Left colon (tissue), 2 donors: ENCODE data around the gene DGKH. TPM values are rescaled to one million over a fixed set of nuclear protein-coding genes. Genes with fewer than 3 reads are reported as not detected.
A peak's percentile ranks its signal among the peaks of the same experiment; 100 is the strongest.
"Not testable (repeated sequence)": the region's sequence is repeated elsewhere in the genome, so short reads cannot be mapped to it uniquely, and the experiment has no call there.

Experiments
- ATAC-seq: fragments of 200-7000 bp; cut with Tn5 transposase; one replicate; pipeline ENCODE4 v1.9.1; 2020; ENCODE audit warnings: mild to moderate bottlenecking, moderate library complexity
- DNase-seq, 2 donors: peaks; one replicate each; pipeline ENCODE4 v3.0.0-alpha.2; 2020
- intact Hi-C, 2 donors: fragments of 100-400 bp; cut with DNase I in 1 of 2; cut with micrococcal nuclease in 1 of 2; formaldehyde crosslinking; loops; one replicate each; pipeline versions ENCODE4 v1.11.2 to v1.14.0; 2022; cut with DNase I, micrococcal nuclease
- total RNA-seq, 2 donors: library from RNA; stranded (reverse); fragmentation: NEBNext Ultra II Directional; extraction: Animal tissue kit (Norgen Biotek cat#: 25700); gene quantifications; one replicate each; pipeline ENCODE4 v1.2.1, GENCODE V29; 2021
- donor health status: DM: no; HTN: no; CAD: no.
- donor health status: DM: yes; HTN: yes; CAD: no.

Gene DGKH
- total RNA-seq, 2 donors from 2014 or later, result 16.8 to 22.3 TPM

GRCh38 chr13:42129033-42129432 lies 80.6 kb downstream of the DGKH start:
- no peak for ATAC-seq
- DNase-seq, result no peak
- intact Hi-C loops, result no loop called here

- ATAC-seq, result no peak
- DNase-seq, result no peak
- intact Hi-C loops, result no loop called here
These were observed 88.1 kb downstream of the DGKH start for GRCh38 chr13:42136518-42136917.

GRCh38 chr13:42137856-42138537 lies 89.5 kb downstream of the DGKH start:
- intact Hi-C loops, result no loop called here
- DNase-seq (no peak), ATAC-seq (no peak)

- ATAC-seq (no peak), DNase-seq (no peak)
- intact Hi-C loops, result no loop called here
These were observed 92.0 kb downstream of the DGKH start for GRCh38 chr13:42140494-42140893.

GRCh38 chr13:42141052-42141451 lies 92.6 kb downstream of the DGKH start:
- ATAC-seq, DNase-seq, intact Hi-C loops: not testable (repeated sequence)

- ATAC-seq (no peak), DNase-seq (no peak)
- intact Hi-C loops, result no loop called here
These were observed 97.9 kb downstream of the DGKH start for GRCh38 chr13:42146359-42146758.

GRCh38 chr13:42148538-42148937 lies 100.1 kb downstream of the DGKH start:
- DNase-seq (no peak), ATAC-seq (no peak)
- intact Hi-C loops, result no loop called here

GRCh38 chr13:42149136-42149535 lies 100.7 kb downstream of the DGKH start:
- ATAC-seq (no peak), DNase-seq (no peak)
- intact Hi-C loops, result no loop called here

- ATAC-seq (no peak), DNase-seq (no peak)
- intact Hi-C loops, result no loop called here
These were observed 103.3 kb downstream of the DGKH start for GRCh38 chr13:42151781-42152180.

GRCh38 chr13:42152495-42152894 lies 104.0 kb downstream of the DGKH start:
- ATAC-seq, result no peak
- DNase-seq, result no peak
- intact Hi-C loops, result no loop called here

- ATAC-seq (peak; percentile 48), DNase-seq (no peak)
- intact Hi-C loops, result no loop called here
These were observed 105.0 kb downstream of the DGKH start for GRCh38 chr13:42153199-42154113.

- intact Hi-C loops, result no loop called here
- DNase-seq, result no peak
- ATAC-seq, result no peak
These were observed 106.8 kb downstream of the DGKH start for GRCh38 chr13:42155251-42155650.

GRCh38 chr13:42163338-42163737 lies 114.9 kb downstream of the DGKH start:
- intact Hi-C loops, DNase-seq, ATAC-seq: not testable (repeated sequence)

- ATAC-seq, intact Hi-C loops, DNase-seq: not testable (repeated sequence)
These were observed 115.5 kb downstream of the DGKH start for GRCh38 chr13:42163910-42164309.

GRCh38 chr13:42164557-42165125 lies 116.2 kb downstream of the DGKH start:
- DNase-seq (no peak), ATAC-seq (no peak)
- intact Hi-C loops, result no loop called here

GRCh38 chr13:42168496-42168895 lies 120.0 kb downstream of the DGKH start:
- no peak for DNase-seq
- no peak for ATAC-seq

GRCh38 chr13:42170029-42170428 lies 121.6 kb downstream of the DGKH start:
- intact Hi-C loops, result no loop called here
- no peak for ATAC-seq
- DNase-seq, result no peak

More at GRCh38 chr13:42168496-42168895, 120.0 kb downstream of the DGKH start:
- intact Hi-C loops, result no loop called here

GRCh38 chr13:42173789-42174343 lies 125.4 kb downstream of the DGKH start:
- intact Hi-C loops, result no loop called here
- DNase-seq (no peak), ATAC-seq (no peak)

- DNase-seq (no peak), ATAC-seq (no peak)
- intact Hi-C loops, result no loop called here
These were observed 126.1 kb downstream of the DGKH start for GRCh38 chr13:42174344-42175162.
